Skeletal muscle cell (primary cell): ENCODE data around the gene TMED9.
"Not testable (repeated sequence)": the region's sequence is repeated elsewhere in the genome, so short reads cannot be mapped to it uniquely, and the experiment has no call there.

Source experiments
- DNase-seq: peaks from one replicate; pipeline ENCODE4 v3.0.0-alpha.2; 2010; ENCODE audit warnings: low read depth
- H3K4me3 ChIP-seq: 2 replicates; pipeline ENCODE4 v1.5.1; 2011; ENCODE audit warnings: low read depth, mild to moderate bottlenecking, control low read depth, low read length, moderate library complexity

Gene TMED9

GRCh38 chr5:177604116-177604521, 12.1 kb downstream of the TMED9 start:
- DNase-seq = no peak
- H3K4me3 ChIP-seq = no peak overlapping the region

GRCh38 chr5:177604656-177605055, 12.7 kb downstream of the TMED9 start:
- DNase-seq = no peak
- H3K4me3 ChIP-seq = no peak overlapping the region

GRCh38 chr5:177605078-177605477, 13.1 kb downstream of the TMED9 start:
- no peak overlapping the region for H3K4me3 ChIP-seq
- no peak for DNase-seq

GRCh38 chr5:177605667-177606066, 13.7 kb downstream of the TMED9 start:
- no peak for DNase-seq
- no peak overlapping the region for H3K4me3 ChIP-seq

GRCh38 chr5:177606071-177607051, 14.4 kb downstream of the TMED9 start:
- no peak overlapping the region for H3K4me3 ChIP-seq
- no peak for DNase-seq

- no peak overlapping the region for H3K4me3 ChIP-seq
- no peak for DNase-seq
Measured at GRCh38 chr5:177607115-177607451, 15.1 kb downstream of the TMED9 start.

GRCh38 chr5:177607452-177608192, 15.6 kb downstream of the TMED9 start:
- DNase-seq = peak; percentile 49
- no peak overlapping the region for H3K4me3 ChIP-seq

- H3K4me3 ChIP-seq = no peak overlapping the region
- no peak for DNase-seq
Measured at GRCh38 chr5:177608243-177609075, 16.5 kb downstream of the TMED9 start.

- H3K4me3 ChIP-seq = no peak overlapping the region
- DNase-seq = no peak
Measured at GRCh38 chr5:177609076-177610059, 17.4 kb downstream of the TMED9 start.

GRCh38 chr5:177610131-177610769, 18.2 kb downstream of the TMED9 start:
- no peak for DNase-seq
- no peak overlapping the region for H3K4me3 ChIP-seq

GRCh38 chr5:177610770-177611445, 18.9 kb downstream of the TMED9 start:
- no peak overlapping the region for H3K4me3 ChIP-seq
- DNase-seq = no peak

- no peak for DNase-seq
- H3K4me3 ChIP-seq = no peak overlapping the region
Measured at GRCh38 chr5:177611446-177612214, 19.6 kb downstream of the TMED9 start.

- H3K4me3 ChIP-seq = no peak overlapping the region
- no peak for DNase-seq
Measured at GRCh38 chr5:177612215-177612673, 20.2 kb downstream of the TMED9 start.

- DNase-seq = no peak
- H3K4me3 ChIP-seq = no peak overlapping the region
Measured at GRCh38 chr5:177620560-177620959, 28.6 kb downstream of the TMED9 start.

- H3K4me3 ChIP-seq, DNase-seq: not testable (repeated sequence)
Measured at GRCh38 chr5:177624172-177624571, 32.2 kb downstream of the TMED9 start.

- DNase-seq, H3K4me3 ChIP-seq: not testable (repeated sequence)
Measured at GRCh38 chr5:177630186-177630585, 38.2 kb downstream of the TMED9 start.

GRCh38 chr5:177634912-177635311, 42.9 kb downstream of the TMED9 start:
- H3K4me3 ChIP-seq, DNase-seq: not testable (repeated sequence)
